ENCODE measurements around the gene NR4A1. TPM values are rescaled to one million over a fixed set of nuclear protein-coding genes. Genes with fewer than 3 reads are reported as not detected.
A peak's percentile ranks its signal among the peaks of the same experiment; 100 is the strongest.

NR4A1 gene
- total RNA-seq, 1 donor from 2014 or later, result 0.79 TPM

GRCh38 chr12:52074971-52075724 lies 23.9 kb downstream of the NR4A1 start:
- no peak for DNase-seq (ENCODE audit: low read depth)
- Histone ChIP-seq H3K4me3 (ENCODE audit: low read depth, low read length) (no peak overlapping the region), H3K36me3 (ENCODE audit: control insufficient read depth, insufficient read depth, low read length) (peaks cover 25% of the 10 kb centered on the region), H3K27me3 (ENCODE audit: control insufficient read depth, insufficient read depth, low read length) (no peaks in the 10 kb centered on the region)
- TF ChIP-seq CTCF (IDR thresholded peaks at IDR 0.05; ENCODE audit: insufficient read depth, low read length, severe bottlenecking), result no peak
- FAIRE-seq, result no peak

DNA sequence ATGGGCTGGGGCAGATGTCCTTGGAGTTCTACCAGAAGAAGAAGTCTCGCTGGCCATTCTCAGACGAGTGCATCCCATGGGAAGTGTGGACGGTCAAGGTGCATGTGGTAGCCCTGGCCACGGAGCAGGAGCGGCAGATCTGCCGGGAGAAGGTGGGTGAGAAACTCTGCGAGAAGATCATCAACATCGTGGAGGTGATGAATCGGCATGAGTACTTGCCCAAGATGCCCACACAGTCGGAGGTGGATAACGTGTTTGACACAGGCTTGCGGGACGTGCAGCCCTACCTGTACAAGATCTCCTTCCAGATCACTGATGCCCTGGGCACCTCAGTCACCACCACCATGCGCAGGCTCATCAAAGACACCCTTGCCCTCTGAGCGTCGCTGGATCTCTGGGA lies 25.6 kb downstream of the NR4A1 start:
- Histone ChIP-seq H3K36me3 (ENCODE audit: control insufficient read depth, insufficient read depth, low read length) (peaks cover 25% of the 10 kb centered on the region), H3K4me3 (ENCODE audit: low read depth, low read length) (no peak overlapping the region), H3K27me3 (ENCODE audit: control insufficient read depth, insufficient read depth, low read length) (no peaks in the 10 kb centered on the region)
- no peak for TF ChIP-seq CTCF (IDR thresholded peaks at IDR 0.05; ENCODE audit: insufficient read depth, low read length, severe bottlenecking)
- DNase-seq (ENCODE audit: low read depth), result no peak
- no peak for FAIRE-seq

DNA sequence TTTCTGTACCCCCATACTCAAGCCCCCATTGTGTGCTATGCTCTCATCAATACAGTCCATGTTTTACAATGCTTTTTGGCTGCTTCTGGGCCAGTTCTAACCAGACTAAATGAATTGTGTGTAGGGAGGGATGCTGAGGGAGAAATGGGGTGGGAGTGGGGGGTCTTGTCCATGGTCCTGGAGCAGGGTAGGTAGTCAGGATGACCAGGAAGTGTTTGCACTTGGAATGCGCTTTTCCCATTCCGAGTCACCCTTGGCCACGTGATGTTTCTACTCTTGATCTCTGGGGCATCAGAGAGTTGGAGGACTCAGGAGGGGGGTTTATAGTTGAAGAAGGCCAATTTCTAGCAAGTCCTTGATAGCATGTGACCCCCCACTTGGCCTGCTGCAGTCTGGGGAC lies 27.0 kb downstream of the NR4A1 start:
- H3K27me3 ChIP-seq (ENCODE audit: control insufficient read depth, insufficient read depth, low read length), result no peaks in the 10 kb centered on the region
- H3K4me3 ChIP-seq (ENCODE audit: low read depth, low read length), result no peak overlapping the region
- no peak for TF ChIP-seq CTCF (IDR thresholded peaks at IDR 0.05; ENCODE audit: insufficient read depth, low read length, severe bottlenecking)
- H3K36me3 ChIP-seq (ENCODE audit: control insufficient read depth, insufficient read depth, low read length), result peaks cover 22% of the 10 kb centered on the region
- peak; percentile 18 for FAIRE-seq
- no peak for DNase-seq (ENCODE audit: low read depth)

DNA sequence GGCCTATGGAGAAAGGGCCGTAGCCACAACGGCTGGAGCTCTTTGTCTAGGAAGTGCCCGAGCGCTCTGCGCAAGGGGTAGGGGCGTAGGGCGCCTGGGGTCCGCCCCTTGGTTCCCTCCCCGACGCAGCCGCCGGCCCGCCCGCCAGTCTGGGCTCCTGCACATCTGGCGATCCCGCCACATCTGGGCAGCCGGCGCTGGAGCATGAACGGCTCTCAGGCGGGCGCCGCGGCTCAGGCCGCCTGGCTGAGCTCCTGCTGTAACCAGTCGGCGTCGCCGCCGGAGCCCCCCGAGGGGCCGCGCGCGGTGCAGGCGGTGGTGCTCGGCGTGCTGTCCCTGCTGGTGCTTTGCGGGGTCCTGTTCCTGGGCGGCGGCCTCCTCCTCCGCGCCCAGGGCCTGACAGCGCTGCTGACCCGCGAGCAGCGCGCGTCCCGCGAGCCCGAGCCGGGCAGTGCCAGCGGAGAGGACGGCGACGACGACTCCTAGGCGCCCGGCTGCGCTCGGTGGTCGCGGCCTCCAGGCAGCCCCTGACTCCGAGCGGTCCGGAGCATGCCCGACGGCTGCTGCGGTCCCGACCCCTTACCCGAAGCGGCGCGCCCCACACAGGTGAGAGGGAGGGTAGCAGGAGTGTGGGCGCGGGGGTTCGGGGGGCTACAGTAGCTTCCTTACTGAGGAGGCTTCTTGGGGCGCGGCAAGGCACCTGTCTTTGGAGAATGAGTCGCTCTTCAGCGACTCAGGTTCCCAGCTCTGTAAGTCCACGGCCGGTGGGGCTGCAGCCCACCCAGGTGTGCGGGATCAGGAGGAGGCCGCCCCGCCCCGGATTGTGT lies 28.5 kb downstream of the NR4A1 start, which contains the start of gene SMIM41:
Gene SMIM41 (plus strand): TSS at position 129 of the 827 bp plus-strand sequence. CDS start 76 bp downstream, at position 205.
- Histone ChIP-seq H3K4me3 (ENCODE audit: low read depth, low read length) (no peak within 1 kb of the TSS), H3K36me3 (ENCODE audit: control insufficient read depth, insufficient read depth, low read length) (peaks cover 14% of the 10 kb centered on the region), H3K27me3 (ENCODE audit: control insufficient read depth, insufficient read depth, low read length) (no peaks in the 10 kb centered on the region)
- DNase-seq (ENCODE audit: low read depth), result no peak
- no peak for FAIRE-seq
- no peak for TF ChIP-seq CTCF (IDR thresholded peaks at IDR 0.05; ENCODE audit: insufficient read depth, low read length, severe bottlenecking)

DNA sequence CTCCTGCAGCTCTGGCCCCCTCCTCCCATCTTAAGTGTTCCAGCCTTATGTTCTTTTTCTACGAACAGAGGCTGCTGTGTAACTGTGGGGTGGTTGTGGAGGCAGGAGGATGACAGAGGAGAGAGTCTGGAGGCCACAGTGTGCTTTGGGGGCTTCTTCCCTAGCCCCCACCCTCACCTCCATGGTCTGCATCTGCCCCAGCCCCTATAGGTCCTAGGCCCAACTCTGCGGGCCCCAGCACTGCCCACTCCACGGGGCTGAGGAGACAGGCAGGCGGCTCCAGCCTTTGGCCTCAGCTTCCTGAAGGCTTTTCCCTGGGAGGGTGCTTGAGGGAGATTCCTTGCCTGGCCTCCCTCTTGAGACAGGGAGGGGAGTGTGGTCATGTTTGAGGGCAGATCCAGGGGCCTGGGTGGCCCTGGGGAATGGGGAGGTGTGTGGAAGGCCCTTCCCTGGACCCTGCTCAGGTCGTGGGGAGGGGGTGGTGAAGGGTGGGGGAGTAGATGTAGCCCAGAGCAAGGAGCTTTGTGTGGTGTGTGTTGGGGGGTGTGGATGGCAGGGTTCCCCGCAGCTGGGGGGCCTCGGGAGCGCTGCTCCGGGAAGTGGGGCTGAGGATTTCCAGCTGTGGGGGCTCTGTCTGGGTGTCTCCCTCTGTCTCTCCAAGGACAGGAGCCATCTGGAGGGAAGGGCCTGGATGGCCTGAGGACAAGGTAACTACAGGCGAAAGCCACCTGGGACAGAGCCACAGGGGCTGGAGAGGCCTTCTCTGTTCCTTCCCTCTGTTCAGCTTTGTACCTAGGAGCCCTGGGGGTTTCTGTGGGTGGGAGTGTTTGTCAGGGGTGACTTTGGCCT lies 29.4 kb downstream of the NR4A1 start:
- DNase-seq (ENCODE audit: low read depth) (no peak), FAIRE-seq (no peak)
- TF ChIP-seq CTCF (IDR thresholded peaks at IDR 0.05; ENCODE audit: insufficient read depth, low read length, severe bottlenecking), result no peak
- no peak overlapping the region for H3K4me3 ChIP-seq (ENCODE audit: low read depth, low read length)
- H3K36me3 ChIP-seq (ENCODE audit: control insufficient read depth, insufficient read depth, low read length), result peaks cover 9% of the 10 kb centered on the region
- H3K27me3 ChIP-seq (ENCODE audit: control insufficient read depth, insufficient read depth, low read length), result no peaks in the 10 kb centered on the region
